H9 (cell line): ENCODE results near the gene KRT6B. TPM values are rescaled to one million over a fixed set of nuclear protein-coding genes. Genes with fewer than 3 reads are reported as not detected.
"Not testable (repeated sequence)": the region's sequence is repeated elsewhere in the genome, so short reads cannot be mapped to it uniquely, and the experiment has no call there.

Experiments used
- DNase-seq: peaks from one replicate; pipeline ENCODE4 v3.0.0-alpha.2; 2017
- H2AFZ ChIP-seq: one replicate; pipeline ENCODE4 v1.6.1; 2013; ENCODE audit warnings: mild to moderate bottlenecking, low read length, control low read depth, moderate library complexity
- H2AK5ac ChIP-seq: 2 replicates; pipeline ENCODE4 v1.6.1; 2013; ENCODE audit warnings: low read length, control low read depth, mixed read lengths; ENCODE audit not compliant: insufficient read length
- H2BK120ac ChIP-seq: one replicate; pipeline ENCODE4 v1.6.1; 2013; ENCODE audit warnings: low read depth, mild to moderate bottlenecking, low read length, control low read depth, inconsistent platforms; ENCODE audit not compliant: poor library complexity, severe bottlenecking
- H2BK12ac ChIP-seq: 2 replicates; pipeline ENCODE4 v1.6.1; 2013; ENCODE audit warnings: low read length, control low read depth, mixed read lengths, low read depth; ENCODE audit not compliant: insufficient read length
- H2BK15ac ChIP-seq: 2 replicates; pipeline ENCODE4 v1.6.1; 2013; ENCODE audit warnings: low read depth, low read length, control low read depth
- H2BK20ac ChIP-seq: one replicate; pipeline ENCODE4 v1.6.1; 2013; ENCODE audit warnings: low read depth, mild to moderate bottlenecking, low read length, control low read depth, inconsistent platforms; ENCODE audit not compliant: poor library complexity, severe bottlenecking
- H2BK5ac ChIP-seq: 2 replicates; pipeline ENCODE4 v1.6.1; 2013; ENCODE audit warnings: low read length, control low read depth, mixed read lengths; ENCODE audit not compliant: insufficient read length
- H3K14ac ChIP-seq: 2 replicates; pipeline ENCODE4 v1.6.1; 2013; ENCODE audit warnings: low read length, control low read depth; ENCODE audit not compliant: insufficient read depth
- H3K18ac ChIP-seq: 2 replicates; pipeline ENCODE4 v1.6.1; 2013; ENCODE audit warnings: low read depth, mild to moderate bottlenecking, mixed read lengths, low read length, control low read depth; ENCODE audit not compliant: insufficient read length
- H3K23ac ChIP-seq: 2 replicates; pipeline ENCODE4 v1.6.1; 2013; ENCODE audit warnings: low read length, control low read depth, mixed read lengths, low read depth; ENCODE audit not compliant: insufficient read length
- H3K23me2 ChIP-seq: 2 replicates; pipeline ENCODE4 v1.6.1; 2013; ENCODE audit warnings: low read depth, mild to moderate bottlenecking, mixed read lengths, low read length, control low read depth; ENCODE audit not compliant: insufficient read length, poor library complexity, severe bottlenecking
- H3K27ac ChIP-seq: 2 replicates; pipeline ENCODE4 v1.5.1; 2013; ENCODE audit warnings: low read length, control low read depth, mixed read lengths, low read depth; ENCODE audit not compliant: insufficient read length
- H3K27me3 ChIP-seq: 2 replicates; pipeline ENCODE4 v1.6.1; 2013; ENCODE audit warnings: low read length, control low read depth, inconsistent platforms; ENCODE audit not compliant: insufficient read depth
- H3K4ac ChIP-seq: 2 replicates; pipeline ENCODE4 v1.6.1; 2013; ENCODE audit warnings: low read depth, mild to moderate bottlenecking, control low read depth, inconsistent platforms, low read length, moderate library complexity
- H3K4me1 ChIP-seq: 2 replicates; pipeline ENCODE4 v1.6.1; 2013; ENCODE audit warnings: low read length, control low read depth, inconsistent platforms; ENCODE audit not compliant: insufficient read depth
- H3K4me2 ChIP-seq: 2 replicates; pipeline ENCODE4 v1.6.1; 2013; ENCODE audit warnings: low read length, control low read depth, mixed read lengths; ENCODE audit not compliant: insufficient read length, insufficient read depth
- H3K56ac ChIP-seq: 2 replicates; pipeline ENCODE4 v1.6.1; 2013; ENCODE audit warnings: low read depth, mild to moderate bottlenecking, mixed read lengths, low read length, control low read depth; ENCODE audit not compliant: insufficient read length
- H3K79me1 ChIP-seq: 2 replicates; pipeline ENCODE4 v1.6.1; 2013; ENCODE audit warnings: low read depth, mild to moderate bottlenecking, moderate library complexity, low read length, control low read depth, inconsistent platforms; ENCODE audit not compliant: insufficient read depth, poor library complexity, severe bottlenecking
- H3K79me2 ChIP-seq: 2 replicates; pipeline ENCODE4 v1.6.1; 2013; ENCODE audit warnings: low read length, control low read depth, inconsistent platforms; ENCODE audit not compliant: insufficient read depth
- H3K9ac ChIP-seq: 2 replicates; pipeline ENCODE4 v1.6.1; 2013; ENCODE audit warnings: low read length, control low read depth, mixed read lengths; ENCODE audit not compliant: insufficient read length; ENCODE audit errors: extremely low read depth
- H3K9me3 ChIP-seq: one replicate; pipeline ENCODE4 v1.6.1; 2013; ENCODE audit warnings: low read depth, low read length, inconsistent platforms; ENCODE audit not compliant: control insufficient read depth
- H3T11ph ChIP-seq: one replicate; pipeline ENCODE4 v1.6.1; 2013; ENCODE audit warnings: mild to moderate bottlenecking, low read length, control low read depth, inconsistent platforms
- H4K20me1 ChIP-seq: one replicate; pipeline ENCODE4 v1.6.1; 2013; ENCODE audit not compliant: control insufficient read depth, insufficient read length, insufficient read depth
- H4K5ac ChIP-seq: 2 replicates; pipeline ENCODE4 v1.6.1; 2013; ENCODE audit warnings: low read depth, mild to moderate bottlenecking, mixed read lengths, low read length, control low read depth; ENCODE audit not compliant: insufficient read length
- H4K8ac ChIP-seq: replicated peaks from 2 replicates; pipeline ENCODE4 v1.6.1; 2013; ENCODE audit warnings: low read length, control low read depth, mixed read lengths, low read depth; ENCODE audit not compliant: insufficient read length
- H4K91ac ChIP-seq: 2 replicates; pipeline ENCODE4 v1.6.1; 2013; ENCODE audit warnings: low read depth, mild to moderate bottlenecking, moderate library complexity, mixed read lengths, low read length, control low read depth; ENCODE audit not compliant: insufficient read length
- H3K27ac Mint-ChIP-seq, 3 experiments: 2 replicates in 2 of 3; 3 replicates in 1 of 3; pipeline ENCODE4 v1.8.0; 2020 to 2021; ENCODE audit warnings: mixed read lengths in 3 of 3, mild to moderate bottlenecking in 1 of 3, moderate library complexity in 1 of 3
- H3K27me3 Mint-ChIP-seq: 2 replicates; pipeline ENCODE4 v1.8.0; 2021; ENCODE audit warnings: low read depth, mild to moderate bottlenecking, moderate library complexity, mixed read lengths
- H3K36me3 Mint-ChIP-seq, 3 experiments: 2 replicates in 2 of 3; 3 replicates in 1 of 3; pipeline ENCODE4 v1.8.0; 2020 to 2021; ENCODE audit warnings: low read depth in 3 of 3, mixed read lengths in 3 of 3; ENCODE audit not compliant: insufficient read depth in 1 of 3
- H3K4me1 Mint-ChIP-seq, 2 experiments: 2 replicates each; pipeline ENCODE4 v1.8.0; 2020; ENCODE audit warnings: mixed read lengths in 2 of 2
- H3K4me3 Mint-ChIP-seq, 2 experiments: 2 replicates in 1 of 2; 3 replicates in 1 of 2; pipeline ENCODE4 v1.8.0; 2020 to 2021; ENCODE audit warnings: mild to moderate bottlenecking in 2 of 2, mixed read lengths in 2 of 2, moderate library complexity in 1 of 2
- H3K9me3 Mint-ChIP-seq, 2 experiments: 2 replicates in 1 of 2; 3 replicates in 1 of 2; pipeline ENCODE4 v1.8.0; 2020; ENCODE audit warnings: mild to moderate bottlenecking in 2 of 2, mixed read lengths in 2 of 2, moderate library complexity in 1 of 2
- CTCF ChIP-seq: fragments of 200-600 bp; sonication (generic); conservative IDR thresholded peaks from 3 replicates; pipeline ENCODE4 v1.8.0; 2021; ENCODE audit warnings: antibody characterized with exemption, mild to moderate bottlenecking
- WGBS: extraction: QIAGEN DNeasy Blood & Tissue Kit; methylation state at CpG from one replicate; pipeline ENCODE4 v1.1.7; 2013; ENCODE audit warnings: missing lambda C conversion rate, low lambda C conversion rate, mixed read lengths; ENCODE audit not compliant: insufficient read length; ENCODE audit errors: extremely low coverage; 5-methylcytosine and 5-hydroxymethylcytosine counted together
- total RNA-seq: library from RNA; stranded (reverse); gene quantifications from 2 replicates; pipeline ENCODE4 v1.2.1, GENCODE V29; 2021

The KRT6B gene
- total RNA-seq, 1 experiment from 2014 or later: not detected

- no peak overlapping the region for H2BK20ac ChIP-seq
- no peak overlapping the region for H2BK120ac ChIP-seq
- H2AK5ac ChIP-seq: no peak overlapping the region
- H3K4me2 ChIP-seq: no peak overlapping the region
- Mint-ChIP-seq H3K9me3 (no peaks in the 10 kb centered on the region; a peak in 1 of 5 replicates), H3K4me1 (peaks cover 2 to 3% of the 10 kb centered on the region in 2 experiments), H3K27ac (no peak overlapping the region), H3K4me3 (no peak overlapping the region), H3K36me3 (no peaks in the 10 kb centered on the region), H3K27me3 (peaks cover 26% of the 10 kb centered on the region)
- H3K79me2 ChIP-seq: no peaks in the 10 kb centered on the region
- WGBS: no CpG with 5 or more reads among the region's 3 CpGs
- no peak overlapping the region for H4K91ac ChIP-seq
- H3K27me3 ChIP-seq: peaks cover 3% of the 10 kb centered on the region; the same call in 1 of the 2 replicates
- H3K9me3 ChIP-seq: no peaks in the 10 kb centered on the region
- no peak overlapping the region for H3K23ac ChIP-seq
- H3K79me1 ChIP-seq: no peaks in the 10 kb centered on the region
- H3K27ac ChIP-seq: no peak overlapping the region
- H3K56ac ChIP-seq: no peak overlapping the region
- H2BK12ac ChIP-seq: no peak overlapping the region
- H2AFZ ChIP-seq: no peak overlapping the region
- no peak overlapping the region for H3K9ac ChIP-seq
- H3K23me2 ChIP-seq: no peaks in the 10 kb centered on the region
- no peaks in the 10 kb centered on the region for H4K20me1 ChIP-seq
- no peak overlapping the region for H2BK15ac ChIP-seq
- no peak overlapping the region for H2BK5ac ChIP-seq
- no peak for DNase-seq
- no peak overlapping the region for H3T11ph ChIP-seq
- H3K4me1 ChIP-seq: no peaks in the 10 kb centered on the region
- H3K14ac ChIP-seq: no peak overlapping the region
- H3K18ac ChIP-seq: no peak overlapping the region
- no peak for TF ChIP-seq CTCF
- no peak overlapping the region for H4K8ac ChIP-seq
- no peak overlapping the region for H3K4ac ChIP-seq
- no peak overlapping the region for H4K5ac ChIP-seq
Measured at GRCh38 chr12:52448228-52448627, 3.7 kb downstream of the KRT6B start.

GRCh38 chr12:52447196-52447595 is 4.8 kb downstream of the KRT6B start:
- not testable (repeated sequence) for H3K27ac ChIP-seq, H2BK15ac ChIP-seq, H3K14ac ChIP-seq, H3K27me3 ChIP-seq, H3K4me1 ChIP-seq, H3K18ac ChIP-seq, H3T11ph ChIP-seq, H3K4ac ChIP-seq, H3K79me2 ChIP-seq, H4K5ac ChIP-seq, H2AFZ ChIP-seq, H3K4me3 Mint-ChIP-seq, H2BK20ac ChIP-seq, H2AK5ac ChIP-seq, H3K9me3 ChIP-seq, H3K56ac ChIP-seq, H2BK12ac ChIP-seq, H2BK120ac ChIP-seq, H3K23me2 ChIP-seq, H3K23ac ChIP-seq, H3K9ac ChIP-seq, H4K91ac ChIP-seq, H4K20me1 ChIP-seq, H2BK5ac ChIP-seq, H3K36me3 Mint-ChIP-seq, H4K8ac ChIP-seq, H3K79me1 ChIP-seq, H3K9me3 Mint-ChIP-seq, H3K4me2 ChIP-seq, DNase-seq
- Mint-ChIP-seq H3K27ac (peak overlapping the region in 1 of 3 experiments; percentile 62; a peak in 1 of 7 replicates), H3K27me3 (peaks cover 26% of the 10 kb centered on the region), H3K4me1 (peaks cover 13% of the 10 kb centered on the region in 2 experiments)
- no CpG with 5 or more reads among the region's 11 CpGs for WGBS
